Measurements from ENCODE around the gene SLC12A3. TPM values are rescaled to one million over a fixed set of nuclear protein-coding genes. Genes with fewer than 3 reads are reported as not detected.

SLC12A3 gene, protein sequence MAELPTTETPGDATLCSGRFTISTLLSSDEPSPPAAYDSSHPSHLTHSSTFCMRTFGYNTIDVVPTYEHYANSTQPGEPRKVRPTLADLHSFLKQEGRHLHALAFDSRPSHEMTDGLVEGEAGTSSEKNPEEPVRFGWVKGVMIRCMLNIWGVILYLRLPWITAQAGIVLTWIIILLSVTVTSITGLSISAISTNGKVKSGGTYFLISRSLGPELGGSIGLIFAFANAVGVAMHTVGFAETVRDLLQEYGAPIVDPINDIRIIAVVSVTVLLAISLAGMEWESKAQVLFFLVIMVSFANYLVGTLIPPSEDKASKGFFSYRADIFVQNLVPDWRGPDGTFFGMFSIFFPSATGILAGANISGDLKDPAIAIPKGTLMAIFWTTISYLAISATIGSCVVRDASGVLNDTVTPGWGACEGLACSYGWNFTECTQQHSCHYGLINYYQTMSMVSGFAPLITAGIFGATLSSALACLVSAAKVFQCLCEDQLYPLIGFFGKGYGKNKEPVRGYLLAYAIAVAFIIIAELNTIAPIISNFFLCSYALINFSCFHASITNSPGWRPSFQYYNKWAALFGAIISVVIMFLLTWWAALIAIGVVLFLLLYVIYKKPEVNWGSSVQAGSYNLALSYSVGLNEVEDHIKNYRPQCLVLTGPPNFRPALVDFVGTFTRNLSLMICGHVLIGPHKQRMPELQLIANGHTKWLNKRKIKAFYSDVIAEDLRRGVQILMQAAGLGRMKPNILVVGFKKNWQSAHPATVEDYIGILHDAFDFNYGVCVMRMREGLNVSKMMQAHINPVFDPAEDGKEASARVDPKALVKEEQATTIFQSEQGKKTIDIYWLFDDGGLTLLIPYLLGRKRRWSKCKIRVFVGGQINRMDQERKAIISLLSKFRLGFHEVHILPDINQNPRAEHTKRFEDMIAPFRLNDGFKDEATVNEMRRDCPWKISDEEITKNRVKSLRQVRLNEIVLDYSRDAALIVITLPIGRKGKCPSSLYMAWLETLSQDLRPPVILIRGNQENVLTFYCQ
- 0.04 TPM in 1 of 5 replicates, not detected in the others for total RNA-seq (2022; extraction: Qiagen RNA extraction)

DNA sequence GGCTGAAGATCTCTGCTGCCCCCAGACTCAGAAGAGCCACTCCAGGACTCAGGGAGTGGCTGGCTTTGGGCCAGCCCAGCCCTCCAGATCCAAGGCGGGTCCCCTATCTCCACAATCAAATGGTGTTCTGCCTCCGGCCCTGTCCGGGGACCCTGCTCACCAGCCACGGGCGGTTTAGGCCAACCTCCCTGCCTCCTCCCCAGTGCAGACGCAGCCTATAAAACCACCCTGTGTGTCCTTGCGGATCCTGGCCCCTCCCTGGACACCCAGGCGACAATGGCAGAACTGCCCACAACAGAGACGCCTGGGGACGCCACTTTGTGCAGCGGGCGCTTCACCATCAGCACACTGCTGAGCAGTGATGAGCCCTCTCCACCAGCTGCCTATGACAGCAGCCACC, at the start of gene SLC12A3:
Gene SLC12A3, plus strand, starts transcription at position 248 of the 400 bp plus-strand sequence. Its CDS starts 29 bp downstream, at position 277.

DNA sequence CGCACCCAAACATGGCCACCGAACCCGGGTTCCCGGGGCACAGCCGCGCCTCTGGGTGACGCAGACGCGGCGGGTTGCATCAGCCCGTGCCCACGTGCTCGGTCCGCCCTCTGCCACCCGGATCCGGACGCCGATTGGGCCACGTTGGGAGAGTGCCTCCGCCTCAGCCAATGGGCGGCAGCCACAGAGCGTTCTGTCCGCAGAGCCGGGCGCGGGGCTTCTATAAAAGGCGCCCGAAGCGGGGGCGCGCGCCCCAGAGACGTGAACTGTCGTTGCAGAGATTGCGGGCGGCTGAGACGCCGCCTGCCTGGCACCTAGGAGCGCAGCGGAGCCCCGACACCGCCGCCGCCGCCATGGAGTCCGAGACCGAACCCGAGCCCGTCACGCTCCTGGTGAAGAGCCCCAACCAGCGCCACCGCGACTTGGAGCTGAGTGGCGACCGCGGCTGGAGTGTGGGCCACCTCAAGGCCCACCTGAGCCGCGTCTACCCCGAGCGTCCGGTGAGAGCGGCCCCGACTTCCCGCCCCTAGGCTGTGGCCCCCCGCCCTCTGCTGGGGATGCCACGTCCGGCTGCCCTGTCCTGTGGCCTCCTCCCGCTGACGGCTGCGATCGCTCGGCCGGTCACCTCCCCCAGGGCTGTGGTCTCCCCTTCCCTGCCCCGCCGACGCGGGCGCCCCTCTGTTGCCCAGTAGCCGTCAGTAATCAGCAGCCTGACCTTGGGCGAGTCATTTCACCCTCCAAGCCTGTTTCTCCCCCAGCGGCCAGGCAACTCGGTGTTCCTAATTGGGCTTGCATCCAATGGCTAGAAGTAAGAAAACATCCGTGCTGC, 67.1 kb downstream of the SLC12A3 start, which contains the start of gene HERPUD1:
Gene HERPUD1, plus strand, starts transcription at position 251 of the 829 bp plus-strand sequence. Its CDS starts 103 bp downstream, at position 354.

DNA sequence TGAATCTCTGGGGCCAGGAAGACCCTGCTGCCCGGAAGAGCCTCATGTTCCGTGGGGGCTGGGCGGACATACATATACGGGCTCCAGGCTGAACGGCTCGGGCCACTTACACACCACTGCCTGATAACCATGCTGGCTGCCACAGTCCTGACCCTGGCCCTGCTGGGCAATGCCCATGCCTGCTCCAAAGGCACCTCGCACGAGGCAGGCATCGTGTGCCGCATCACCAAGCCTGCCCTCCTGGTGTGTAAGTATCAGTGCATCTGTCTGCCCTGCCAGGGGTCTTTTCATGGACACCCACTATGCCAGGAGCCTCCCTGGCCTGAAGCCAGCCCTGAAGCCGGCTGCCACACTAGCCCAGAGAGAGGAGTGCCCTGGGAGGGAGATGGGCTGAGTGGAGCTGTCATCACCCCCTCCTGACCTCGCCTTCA, 96.9 kb downstream of the SLC12A3 start, which contains the start of gene CETP:
Gene CETP, plus strand, starts transcription at position 100 of the 431 bp plus-strand sequence. Its CDS starts 30 bp downstream, at position 130.

Other genes starting within 250 kb of the SLC12A3 start
- gene MT1E, start 239.4 kb upstream of the SLC12A3 start, total RNA-seq (2022; extraction: Qiagen RNA extraction), result not detected in 5 replicates
- gene MT1M, start 232.5 kb upstream of the SLC12A3 start, total RNA-seq (2022; extraction: Qiagen RNA extraction), result 0.15 to 0.18 TPM in 2 of 5 replicates, not detected in the others
- 25.2 to 38.3 TPM (median 30.3 TPM) in 5 replicates for gene MT1A, start 226.5 kb upstream of the SLC12A3 start, total RNA-seq (2022; extraction: Qiagen RNA extraction)
- 0.43 TPM in 1 of 5 replicates, not detected in the others for gene MT1B, start 213.3 kb upstream of the SLC12A3 start, total RNA-seq (2022; extraction: Qiagen RNA extraction)
- 14.8 to 20.2 TPM (median 16.2 TPM) in 5 replicates for gene MT1F, start 207.2 kb upstream of the SLC12A3 start, total RNA-seq (2022; extraction: Qiagen RNA extraction)
- gene MT1G, start 197.1 kb upstream of the SLC12A3 start, total RNA-seq (2022; extraction: Qiagen RNA extraction), result not detected in 5 replicates
- not detected in 5 replicates for gene MT1H, start 195.4 kb upstream of the SLC12A3 start, total RNA-seq (2022; extraction: Qiagen RNA extraction)
- gene MT1X, start 182.7 kb upstream of the SLC12A3 start, total RNA-seq (2022; extraction: Qiagen RNA extraction), result 401 to 928 TPM (median 662 TPM) in 5 replicates
- 84.6 to 107 TPM (median 102 TPM) in 5 replicates for gene NUP93, start 135.1 kb upstream of the SLC12A3 start, total RNA-seq (2022; extraction: Qiagen RNA extraction)
- gene HERPUD1, start 66.9 kb downstream of the SLC12A3 start, total RNA-seq (2022; extraction: Qiagen RNA extraction), result 93.4 to 112 TPM (median 95.0 TPM) in 5 replicates
- gene CETP, start 96.7 kb downstream of the SLC12A3 start, total RNA-seq (2022; extraction: Qiagen RNA extraction), result not detected in 5 replicates
- gene NLRC5, start 124.3 kb downstream of the SLC12A3 start, total RNA-seq (2022; extraction: Qiagen RNA extraction), result 2.3 to 3.0 TPM (median 2.8 TPM) in 5 replicates
- 36.5 to 53.8 TPM (median 52.1 TPM) in 5 replicates for gene CPNE2, start 227.4 kb downstream of the SLC12A3 start, total RNA-seq (2022; extraction: Qiagen RNA extraction)